ENCODE results near the gene PDE6B. TPM values are rescaled to one million over a fixed set of nuclear protein-coding genes. Genes with fewer than 3 reads are reported as not detected.

Gene PDE6B
- total RNA-seq, 2 experiments from 2014 or later: 11.4 to 12.4 TPM

- ATAC-seq (ENCODE audit: poor library complexity) (no peak), DNase-seq (peak in 1 of 14 experiments; percentile 30)
- no peaks in the 10 kb centered on the region for H3K27me3 Mint-ChIP-seq
- no peaks in the 10 kb centered on the region for H3K27me3 ChIP-seq (ENCODE audit: control insufficient read depth in 1 of 2, insufficient read depth in 2 of 2, low read length in 2 of 2)
- H3K4me3 Mint-ChIP-seq: no peak overlapping the region
- no peaks in the 10 kb centered on the region for H3K9me3 ChIP-seq (ENCODE audit: control insufficient read depth in 1 of 2, insufficient read depth in 1 of 2, low read length in 2 of 2)
- no peak overlapping the region for H3K4me3 ChIP-seq (ENCODE audit: low read length)
- no peak overlapping the region for H3K27ac ChIP-seq (ENCODE audit: low read depth in 1 of 2, low read length in 2 of 2)
- peaks cover 2% of the 10 kb centered on the region for H3K36me3 Mint-ChIP-seq (ENCODE audit: low read depth)
- POLR2A ChIA-PET: no interaction called here
- TF ChIP-seq CTCF (IDR thresholded peaks at IDR 0.05): no peak
- CTCF ChIA-PET: no interaction called here
- H3K36me3 ChIP-seq (ENCODE audit: insufficient read depth, low read length): no peaks in the 10 kb centered on the region
- peaks cover 40% of the 10 kb centered on the region for H3K4me1 ChIP-seq (ENCODE audit: insufficient read depth, low read length)
- no peak overlapping the region for H3K27ac Mint-ChIP-seq
- no peaks in the 10 kb centered on the region for H3K9me3 Mint-ChIP-seq
- intact Hi-C loops (cut with DNase I, micrococcal nuclease): loop anchor here in 1 of 2 experiments (5.0 to 10.0 kb wide), 3 partner anchors 103 to 1326 kb away; partner anchors contain the start of genes IDUA and NELFA
- H3K4me1 Mint-ChIP-seq (ENCODE audit: low read depth): peaks cover 3% of the 10 kb centered on the region
Measured at GRCh38 chr4:679104-679481, 53.7 kb downstream of the PDE6B start.

GRCh38 chr4:679629-680028, 54.3 kb downstream of the PDE6B start:
- Histone ChIP-seq H3K27me3 (ENCODE audit: control insufficient read depth in 1 of 2, insufficient read depth in 2 of 2, low read length in 2 of 2) (no peaks in the 10 kb centered on the region), H3K4me1 (ENCODE audit: insufficient read depth, low read length) (peaks cover 40% of the 10 kb centered on the region), H3K36me3 (ENCODE audit: insufficient read depth, low read length) (no peaks in the 10 kb centered on the region), H3K4me3 (ENCODE audit: low read length) (no peak overlapping the region), H3K9me3 (ENCODE audit: control insufficient read depth in 1 of 2, insufficient read depth in 1 of 2, low read length in 2 of 2) (no peaks in the 10 kb centered on the region), H3K27ac (ENCODE audit: low read depth in 1 of 2, low read length in 2 of 2) (no peak overlapping the region)
- Mint-ChIP-seq H3K4me3 (peak overlapping the region; percentile 20), H3K9me3 (no peaks in the 10 kb centered on the region), H3K27me3 (no peaks in the 10 kb centered on the region), H3K36me3 (ENCODE audit: low read depth) (no peaks in the 10 kb centered on the region), H3K4me1 (ENCODE audit: low read depth) (no peaks in the 10 kb centered on the region), H3K27ac (no peak overlapping the region)
- no peak for TF ChIP-seq CTCF (IDR thresholded peaks at IDR 0.05)
- ATAC-seq (ENCODE audit: poor library complexity) (no peak), DNase-seq (peak in 1 of 14 experiments; percentile 21)
- ChIA-PET CTCF (no interaction called here), POLR2A (no interaction called here)
- intact Hi-C loops (cut with DNase I, micrococcal nuclease): loop anchor here in 1 of 2 experiments (5.0 to 10.0 kb wide), 3 partner anchors 103 to 1325 kb away; partner anchors contain the start of genes IDUA and NELFA

GRCh38 chr4:680091-680490, 54.7 kb downstream of the PDE6B start:
- no peak for ATAC-seq (ENCODE audit: poor library complexity)
- TF ChIP-seq CTCF (IDR thresholded peaks at IDR 0.05): no peak
- Mint-ChIP-seq H3K9me3 (no peaks in the 10 kb centered on the region), H3K4me1 (ENCODE audit: low read depth) (no peaks in the 10 kb centered on the region), H3K4me3 (peak overlapping the region; percentile 20), H3K27ac (no peak overlapping the region), H3K36me3 (ENCODE audit: low read depth) (no peaks in the 10 kb centered on the region), H3K27me3 (peaks cover 2% of the 10 kb centered on the region)
- Histone ChIP-seq H3K4me3 (ENCODE audit: low read length) (no peak overlapping the region), H3K4me1 (ENCODE audit: insufficient read depth, low read length) (peaks cover 35% of the 10 kb centered on the region), H3K36me3 (ENCODE audit: insufficient read depth, low read length) (no peaks in the 10 kb centered on the region), H3K27me3 (ENCODE audit: control insufficient read depth in 1 of 2, insufficient read depth in 2 of 2, low read length in 2 of 2) (no peaks in the 10 kb centered on the region), H3K27ac (ENCODE audit: low read depth in 1 of 2, low read length in 2 of 2) (no peak overlapping the region), H3K9me3 (ENCODE audit: control insufficient read depth in 1 of 2, insufficient read depth in 1 of 2, low read length in 2 of 2) (no peaks in the 10 kb centered on the region)
- ChIA-PET CTCF (no interaction called here), POLR2A (interaction anchor here (0.6 kb wide), 1 partner anchor 1178 kb away, joined by 3 read pairs; no protein-coding TSS in a partner anchor)
- intact Hi-C loops (cut with DNase I, micrococcal nuclease): no loop called here
- peak in 1 of 14 experiments; percentile 30 for DNase-seq

Data from CD4-positive, alpha-beta T cell (primary cell).